A204.1 (cell line): ENCODE results near the gene WWOX.

Source experiments
- FAIRE-seq: peaks from 2 replicates; lab custom pipeline; 2012; peaks lifted over from hg19 to GRCh38; lab: Jason Lieb, UNC

WWOX gene

DNA sequence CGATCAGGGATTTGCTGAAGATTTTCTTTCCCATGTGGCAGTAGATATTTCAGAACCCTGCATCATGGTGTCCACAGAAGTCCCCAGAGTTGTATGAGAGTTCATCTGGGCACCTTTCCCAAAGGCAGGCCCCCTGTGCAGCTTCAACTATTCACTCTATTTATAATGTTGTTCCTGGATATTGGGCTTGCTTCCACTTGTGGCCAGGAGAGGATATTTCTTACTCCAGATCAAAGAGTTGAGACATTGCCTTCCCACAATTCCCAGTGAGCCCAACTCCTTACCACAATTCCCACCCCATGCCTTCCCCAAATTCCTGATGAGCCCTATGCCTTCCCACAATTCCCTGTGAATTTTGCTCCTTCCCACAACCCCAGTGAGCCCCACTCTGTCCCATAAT, 206.9 kb downstream of the WWOX start:
- no peak for FAIRE-seq

DNA sequence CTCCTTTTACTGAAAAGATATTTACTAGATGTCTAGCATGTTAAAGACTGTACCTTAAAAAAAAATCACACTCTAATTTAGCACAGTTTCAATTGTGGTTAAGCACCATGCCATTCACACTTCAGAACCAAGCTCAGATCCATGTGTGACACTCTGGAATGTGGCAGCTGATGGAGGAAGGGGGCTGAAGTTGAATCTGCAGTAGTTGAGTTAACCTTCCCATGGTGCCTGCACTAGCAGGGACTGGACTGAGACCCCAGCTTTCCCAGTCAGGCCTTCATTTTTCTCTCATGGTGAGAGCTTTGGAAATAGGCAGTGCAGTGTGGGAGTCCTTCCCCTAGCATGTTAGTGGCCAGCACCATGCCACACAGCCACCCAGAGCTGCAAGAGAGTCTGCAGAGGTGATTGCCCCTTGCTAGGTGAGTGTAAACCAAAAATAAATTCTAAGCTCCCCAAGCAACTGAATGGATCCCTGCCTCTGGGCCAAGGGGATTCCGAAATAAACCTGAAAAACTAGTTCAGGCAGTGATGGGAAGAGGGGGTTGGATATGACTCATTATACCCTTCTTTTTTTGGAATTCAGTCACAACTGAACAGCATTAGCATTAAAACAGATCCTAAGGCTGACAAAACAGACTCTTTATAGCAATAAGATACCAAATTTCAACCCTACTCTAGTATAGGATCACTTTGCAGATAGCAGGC, 208.5 kb downstream of the WWOX start:
- FAIRE-seq = no peak

GRCh38 chr16:78309763-78310162, 210.3 kb downstream of the WWOX start:
- no peak for FAIRE-seq

DNA sequence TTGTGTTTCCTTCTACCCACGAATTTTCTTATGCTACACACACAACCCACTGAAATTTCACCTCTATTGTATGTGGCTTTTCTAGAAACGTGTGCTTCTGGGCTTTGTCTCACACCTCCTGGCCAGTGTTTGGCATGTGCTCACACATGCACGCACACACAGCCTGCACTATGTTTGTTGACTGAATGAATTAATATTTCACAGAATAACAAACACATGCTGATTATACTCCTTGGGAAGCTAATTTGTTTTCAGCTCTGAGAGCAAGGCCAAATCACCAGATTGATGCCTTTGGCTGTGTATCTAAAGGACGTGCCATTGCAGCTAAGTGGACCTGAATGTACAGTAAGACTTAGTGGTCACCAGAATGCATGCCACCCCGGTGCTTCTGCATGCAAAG, 210.7 kb downstream of the WWOX start:
- FAIRE-seq = no peak

DNA sequence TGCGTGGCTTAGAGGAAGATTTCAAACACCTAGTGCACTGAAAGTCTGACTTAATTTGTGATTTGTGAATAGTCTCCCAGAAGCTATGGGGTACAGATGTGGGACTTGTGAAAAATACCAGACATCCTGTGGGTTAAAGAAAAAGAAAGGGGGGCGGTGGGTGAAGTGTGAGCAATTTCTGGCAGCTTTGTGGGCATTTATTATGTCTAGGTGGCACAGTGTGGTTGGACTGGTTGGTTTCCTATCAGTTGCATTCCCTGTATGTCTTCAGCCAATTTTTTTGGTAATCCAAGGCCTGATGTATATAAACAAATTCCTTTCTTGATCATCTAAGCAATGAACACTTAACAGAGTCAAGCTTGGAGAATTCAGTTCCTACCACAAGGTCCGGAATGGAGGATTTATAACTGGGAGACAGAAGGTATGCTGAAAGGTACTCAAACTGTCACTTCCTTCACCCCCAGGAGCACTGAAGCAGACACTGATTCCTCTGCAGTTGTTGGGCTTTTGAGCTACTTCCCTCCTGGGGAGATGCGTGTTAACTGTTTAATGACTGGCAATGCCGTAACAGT, 211.6 kb downstream of the WWOX start:
- no peak for FAIRE-seq

- FAIRE-seq = no peak
These were observed 212.4 kb downstream of the WWOX start for GRCh38 chr16:78311831-78312230.

DNA sequence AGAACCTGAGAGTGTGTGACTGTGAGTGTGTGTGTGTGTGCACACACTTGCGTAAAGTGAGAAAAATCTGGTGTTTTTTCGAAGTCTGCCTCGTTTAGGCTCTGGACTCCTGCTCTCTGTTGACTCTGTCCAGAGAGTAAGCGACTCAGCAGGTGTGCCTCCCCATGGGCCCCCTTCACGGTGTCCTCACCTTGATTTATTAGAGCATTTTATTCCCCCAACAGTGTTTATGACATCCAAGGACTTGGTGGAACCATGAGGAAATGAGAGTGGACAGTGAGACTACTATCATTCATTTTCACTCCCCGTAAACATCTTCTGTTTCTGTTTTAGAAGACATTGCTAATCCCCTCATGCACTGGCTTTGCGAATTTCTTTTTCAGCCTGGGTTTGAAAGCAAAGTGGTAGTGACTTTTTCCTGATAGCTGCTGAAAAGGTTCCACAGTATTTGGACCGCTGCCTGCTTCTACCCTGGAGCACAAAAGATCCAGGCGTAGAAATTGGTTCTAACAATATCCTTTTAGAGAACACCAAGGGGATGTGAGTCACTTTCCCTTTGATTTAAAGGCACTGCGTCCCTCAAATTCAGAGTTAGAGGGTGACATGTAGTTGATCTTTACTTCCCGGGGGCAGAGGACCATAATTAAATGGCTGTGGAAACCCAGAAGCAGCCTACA, 218.2 kb downstream of the WWOX start:
- FAIRE-seq = no peak

GRCh38 chr16:78321620-78322360, 222.3 kb downstream of the WWOX start:
- no peak for FAIRE-seq

- no peak for FAIRE-seq
These were observed 223.9 kb downstream of the WWOX start for GRCh38 chr16:78323315-78323714.

DNA sequence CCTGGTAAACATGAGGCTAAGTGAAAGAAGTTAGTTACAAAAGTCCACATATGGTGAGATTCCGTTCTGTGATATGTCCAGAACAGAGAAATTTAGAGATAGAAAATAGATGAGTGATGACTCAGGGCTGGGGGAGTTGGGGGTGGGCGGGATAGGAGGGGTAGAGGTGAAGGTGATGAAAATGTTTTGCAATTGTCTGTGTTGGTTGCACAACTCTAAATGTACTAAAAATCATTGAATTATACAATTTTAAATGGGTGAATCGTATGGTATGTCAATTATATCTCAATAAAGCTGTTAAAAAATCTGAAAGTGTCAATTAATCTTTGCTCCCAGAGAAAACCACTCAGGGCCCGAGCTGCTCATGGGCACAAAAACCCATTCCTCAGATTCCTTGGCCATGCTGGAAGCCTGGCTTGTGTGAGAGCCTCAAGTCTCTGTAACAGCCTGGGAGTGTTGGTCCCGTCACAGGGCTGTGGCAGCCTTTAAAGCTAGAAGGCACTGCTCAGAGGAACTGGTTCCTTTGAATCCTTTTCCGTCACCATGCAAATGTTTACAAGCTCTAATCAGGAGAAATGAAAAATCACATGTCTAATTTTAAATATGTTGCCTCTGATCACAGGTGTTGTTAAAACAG, 225.3 kb downstream of the WWOX start:
- FAIRE-seq = no peak

GRCh38 chr16:78325468-78326352, 226.3 kb downstream of the WWOX start:
- FAIRE-seq = no peak

- FAIRE-seq = no peak
These were observed 227.3 kb downstream of the WWOX start for GRCh38 chr16:78326731-78327130.

DNA sequence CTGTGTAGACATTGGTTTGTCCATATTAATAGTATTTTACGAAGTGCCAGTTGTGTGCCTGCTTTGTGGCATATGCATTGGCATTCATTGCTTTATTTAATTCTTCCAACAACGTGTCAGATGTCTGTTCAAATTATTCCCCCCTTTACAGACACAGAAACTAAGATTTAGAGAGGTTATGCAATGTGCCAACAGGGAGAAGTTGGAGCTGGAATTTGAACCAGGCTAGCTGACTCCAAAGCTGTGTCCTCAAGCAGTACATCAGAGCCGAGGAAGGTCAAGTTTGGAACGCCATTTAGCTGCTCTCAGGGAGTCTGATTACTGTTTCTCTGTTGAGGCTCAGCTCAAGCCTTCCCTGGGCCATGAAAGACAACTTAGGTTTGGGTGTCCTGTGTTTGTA, 232.3 kb downstream of the WWOX start:
- FAIRE-seq = no peak

- FAIRE-seq = no peak
These were observed 234.4 kb downstream of the WWOX start for GRCh38 chr16:78333808-78334207.

GRCh38 chr16:78340590-78340989, 241.1 kb downstream of the WWOX start:
- FAIRE-seq = no peak

- no peak for FAIRE-seq
These were observed 248.6 kb downstream of the WWOX start for GRCh38 chr16:78348068-78348467.

- FAIRE-seq = no peak
These were observed 249.4 kb downstream of the WWOX start for GRCh38 chr16:78348886-78349285.

- FAIRE-seq = no peak
These were observed 252.7 kb downstream of the WWOX start for GRCh38 chr16:78352184-78352583.

DNA sequence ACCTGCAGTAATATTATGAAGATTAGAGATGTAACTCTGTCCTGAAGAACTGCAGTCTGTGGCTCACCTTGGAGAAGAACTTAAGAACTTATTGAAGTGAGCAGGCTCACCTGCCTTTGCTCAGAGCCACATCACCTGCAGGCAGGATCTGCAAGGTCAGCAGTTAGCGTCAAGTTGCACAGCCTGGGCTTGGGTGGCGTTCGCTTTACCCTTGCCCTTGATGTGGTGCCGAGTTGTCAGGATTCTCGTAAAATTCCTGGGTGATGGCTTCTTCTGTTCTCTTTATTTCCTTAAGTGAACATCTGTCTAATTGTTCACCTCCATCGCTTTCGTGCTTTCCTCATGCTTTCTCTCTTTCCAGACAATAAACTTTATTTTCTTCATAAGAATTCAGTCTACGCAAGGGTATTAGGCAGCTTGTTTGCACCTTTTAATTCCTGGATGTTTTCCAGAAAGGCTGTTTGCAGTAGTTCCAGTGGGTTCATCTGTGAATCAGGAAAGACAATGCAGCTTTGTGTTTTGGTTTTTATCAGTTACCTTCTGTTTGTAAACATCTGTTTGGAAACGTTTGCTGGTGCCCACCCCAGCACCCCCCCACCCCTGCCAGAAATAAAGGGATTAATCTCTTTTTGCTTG, 254.3 kb downstream of the WWOX start:
- no peak for FAIRE-seq

DNA sequence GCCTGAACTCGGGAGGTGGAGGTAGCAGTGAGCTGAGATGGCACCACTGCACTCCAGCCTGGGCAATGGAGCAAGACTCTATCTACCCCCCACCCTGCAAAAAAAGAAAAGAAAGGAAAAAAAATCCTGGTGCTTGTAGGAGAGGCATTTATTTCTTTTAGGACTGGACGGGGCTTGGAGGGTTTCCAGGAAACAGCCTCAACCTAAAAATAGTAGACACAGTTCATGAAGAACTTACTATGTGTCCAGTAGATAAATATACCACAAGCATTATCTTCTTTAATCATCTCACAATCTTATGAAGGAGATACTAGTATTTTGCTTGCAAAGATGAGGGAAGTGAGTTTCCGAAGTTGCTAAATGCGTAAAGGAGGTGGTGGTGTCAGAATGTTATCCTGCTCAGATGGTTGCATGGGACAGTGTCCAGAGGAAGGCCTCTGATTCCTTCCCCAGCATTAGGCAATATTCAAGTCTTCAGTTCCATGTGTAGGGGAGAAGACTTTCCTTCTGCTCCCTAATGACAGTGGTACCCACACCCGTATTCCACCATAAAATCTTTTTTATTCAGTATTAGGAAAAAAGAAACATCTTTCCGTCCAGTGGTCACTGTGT, 263.2 kb downstream of the WWOX start:
- FAIRE-seq = no peak
